Measurements from ENCODE around the gene ZNF594.
"Not testable (repeated sequence)": the region's sequence is repeated elsewhere in the genome, so short reads cannot be mapped to it uniquely, and the experiment has no call there.

Gene ZNF594

DNA sequence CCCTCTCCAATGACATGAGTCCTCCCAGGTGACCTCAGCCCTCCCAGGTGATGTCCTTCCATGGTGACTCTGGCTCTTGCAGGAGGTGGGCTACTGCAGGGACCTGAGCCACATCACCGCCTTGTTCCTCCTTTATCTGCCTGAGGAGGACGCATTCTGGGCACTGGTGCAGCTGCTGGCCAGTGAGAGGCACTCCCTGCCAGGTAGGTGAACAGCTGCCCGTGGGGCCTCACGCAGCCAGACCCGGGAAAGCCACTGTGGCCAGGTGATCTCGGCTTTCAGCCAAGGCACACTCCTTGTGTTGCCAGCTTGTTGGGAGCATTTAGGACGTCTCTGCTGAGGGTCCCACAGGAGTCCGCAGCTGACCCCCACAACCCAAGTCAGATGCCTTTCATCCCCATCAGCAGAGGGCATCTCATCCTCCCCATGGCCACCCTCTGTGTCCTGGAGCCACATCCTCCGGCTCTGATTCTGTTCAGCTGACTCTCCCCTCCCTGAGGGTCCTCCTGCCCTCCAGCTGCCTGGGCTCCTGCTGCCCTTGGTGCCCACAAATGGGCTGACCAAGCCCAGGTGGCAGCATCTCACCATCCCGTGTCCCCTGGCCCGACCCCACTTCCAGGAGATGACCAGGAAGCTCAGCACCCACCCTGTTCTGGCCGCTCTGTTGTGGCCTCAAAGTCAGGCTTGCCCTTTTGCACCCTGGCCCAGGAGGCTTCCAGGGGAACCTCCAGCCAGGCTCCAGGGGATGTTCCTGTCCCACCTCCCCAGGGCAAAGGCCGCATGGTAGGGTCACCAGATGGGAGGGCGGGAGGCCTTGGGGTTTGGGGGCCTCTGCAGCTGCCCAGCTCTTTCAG lies 55.7 kb downstream of the ZNF594 start:
- DNase-seq = no peak

DNA sequence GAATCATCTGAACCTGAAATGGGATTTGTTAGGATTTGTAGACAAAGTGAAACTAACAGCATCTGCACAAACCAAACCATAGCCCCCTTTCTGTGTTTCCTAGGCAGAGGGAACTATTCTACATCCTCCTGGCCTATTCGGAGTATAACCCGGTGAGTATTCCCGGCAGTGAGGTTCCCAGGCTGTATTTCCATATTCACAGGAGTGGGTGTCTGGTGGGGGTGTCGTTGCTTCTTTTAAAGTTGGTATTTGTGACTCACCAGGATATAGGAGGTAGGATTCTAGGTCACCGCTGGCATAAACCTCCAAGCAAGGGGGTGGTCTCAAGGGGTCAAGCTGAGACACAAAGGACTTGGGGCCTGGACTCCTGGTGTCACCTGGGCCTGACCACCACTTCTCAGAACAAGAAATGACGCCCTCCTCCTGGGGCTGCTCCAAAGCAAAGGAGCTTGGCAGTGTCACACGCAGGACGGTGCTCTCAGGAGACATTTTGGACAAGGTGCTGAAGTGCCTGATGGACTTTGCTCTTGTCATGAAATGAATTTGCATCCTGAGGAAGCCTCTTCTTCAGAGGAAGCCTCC lies 56.4 kb downstream of the ZNF594 start:
- DNase-seq = not testable (repeated sequence)

DNA sequence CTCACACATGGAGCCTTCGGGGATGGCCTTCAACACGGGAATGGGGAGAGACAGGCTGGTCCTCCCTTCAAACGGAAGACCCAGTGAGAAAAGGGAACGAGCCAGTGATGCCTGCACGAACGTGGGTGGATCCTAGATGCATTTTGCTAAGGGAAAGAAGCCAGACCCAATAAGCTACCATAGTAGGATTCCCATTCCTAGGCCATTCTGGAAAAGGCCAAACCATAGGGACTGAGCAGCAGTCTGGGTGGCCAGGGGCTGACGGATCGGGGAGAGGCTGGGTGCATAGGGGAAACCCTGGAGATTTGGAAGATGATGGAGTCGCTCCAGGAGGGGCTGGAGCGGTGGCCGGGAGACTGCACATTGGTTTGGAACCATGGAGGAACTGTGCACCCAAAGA lies 57.1 kb downstream of the ZNF594 start:
- not testable (repeated sequence) for DNase-seq

DNA sequence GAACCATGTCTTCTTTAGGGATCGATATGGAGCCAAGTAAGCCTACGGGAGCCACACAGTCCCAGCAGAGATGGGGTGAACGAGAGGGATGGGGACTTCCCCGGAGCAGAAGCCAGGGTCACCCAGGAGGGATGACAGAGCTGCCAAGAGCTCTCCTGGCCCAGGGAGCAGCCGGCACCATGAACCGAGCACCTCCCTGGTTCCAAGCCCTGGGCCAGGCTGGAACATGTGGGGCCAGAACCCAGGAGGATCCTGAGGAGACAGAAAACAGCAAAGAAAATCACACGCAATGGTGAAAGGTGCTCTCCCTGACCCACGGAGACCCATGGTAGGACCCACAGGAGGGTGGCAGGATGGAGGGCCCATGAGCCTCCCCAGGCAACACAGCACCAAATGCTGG lies 57.7 kb downstream of the ZNF594 start:
- not testable (repeated sequence) for DNase-seq

DNA sequence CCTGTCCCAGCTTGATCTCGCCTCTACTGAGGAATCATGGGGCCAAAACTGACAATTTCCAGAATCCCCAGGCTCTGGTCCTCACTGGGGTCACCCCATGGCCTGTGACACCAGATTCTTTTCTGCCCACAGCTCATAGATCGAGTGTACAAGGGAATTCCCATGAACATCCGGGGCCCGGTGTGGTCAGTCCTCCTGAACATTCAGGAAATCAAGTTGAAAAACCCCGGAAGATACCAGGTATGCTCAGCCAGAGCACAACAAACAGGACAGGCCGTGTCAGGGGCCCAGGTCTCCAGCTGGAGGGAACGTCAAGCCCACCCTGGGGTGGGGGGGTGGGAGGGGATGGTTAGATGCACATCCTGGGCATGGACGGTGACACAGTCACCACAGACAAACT lies 58.4 kb downstream of the ZNF594 start:
- DNase-seq = no peak

DNA sequence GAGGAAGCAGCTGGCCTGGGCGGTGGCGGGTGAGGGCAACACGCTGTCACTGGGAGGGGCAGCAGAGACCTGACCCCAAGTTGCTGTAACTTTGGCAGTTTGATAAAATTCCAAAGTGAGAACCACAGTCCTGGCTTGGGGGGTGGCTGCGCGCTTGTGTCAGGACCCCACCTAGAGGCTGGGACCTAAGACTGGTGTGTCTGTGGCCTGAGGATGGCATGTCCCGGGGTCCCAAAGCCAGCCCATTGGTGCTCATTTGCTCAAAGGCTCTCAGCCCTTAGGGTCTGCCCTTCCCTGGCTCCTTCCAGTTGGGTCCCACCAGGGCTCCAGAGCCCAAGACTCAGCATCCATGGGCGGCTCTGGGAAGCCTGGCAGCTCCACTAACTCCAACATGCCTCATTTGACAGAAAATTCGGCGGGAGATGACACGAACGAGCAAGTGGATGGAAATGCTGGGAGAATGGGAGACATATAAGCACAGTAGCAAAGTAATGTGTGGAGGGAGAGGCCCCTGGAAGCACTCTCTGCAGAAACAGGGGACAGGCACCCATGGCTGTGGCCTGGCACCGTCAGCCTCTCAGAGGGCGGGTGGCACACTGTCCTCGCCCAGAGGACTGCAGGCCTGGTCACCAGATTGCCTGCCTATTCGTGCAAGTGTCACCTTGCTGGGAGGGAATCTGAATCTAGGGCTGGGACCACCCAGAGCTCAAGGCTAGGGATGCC lies 59.0 kb downstream of the ZNF594 start:
- DNase-seq = not testable (repeated sequence)

DNA sequence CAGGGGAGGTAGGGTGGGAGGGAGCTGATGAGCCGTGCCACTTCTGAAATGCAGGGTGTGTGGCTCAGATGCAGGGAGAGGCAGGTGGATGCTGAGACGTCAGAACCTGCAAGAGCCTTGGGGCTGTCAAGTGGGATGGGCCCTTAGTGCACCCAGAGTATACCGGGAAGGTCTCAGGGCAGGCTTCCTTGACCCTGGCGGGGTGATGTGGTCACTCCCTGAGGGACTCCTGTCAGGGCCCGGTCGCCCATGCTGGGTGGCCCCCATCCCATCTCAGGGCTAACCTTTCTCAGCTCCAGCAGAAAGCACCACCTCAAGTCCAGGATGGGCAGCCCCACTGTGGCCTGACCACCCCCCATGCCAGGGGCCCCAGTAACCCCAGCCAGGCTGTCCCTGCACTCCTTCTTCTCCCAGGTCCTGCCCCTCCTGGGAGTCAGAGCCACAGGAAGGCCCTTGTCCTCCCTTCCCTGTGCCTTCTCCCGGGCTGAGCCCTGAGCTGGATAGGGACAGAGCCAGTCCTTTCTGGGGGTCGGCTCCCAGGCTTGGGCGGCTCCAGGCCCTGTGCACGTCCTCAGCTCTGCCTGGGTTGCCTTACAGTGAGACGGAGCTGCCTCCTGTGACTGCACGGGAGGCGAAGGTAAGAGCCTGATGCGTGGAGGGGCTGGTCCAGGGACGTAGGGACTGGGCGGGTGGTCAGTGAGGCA lies 59.7 kb downstream of the ZNF594 start:
- DNase-seq = not testable (repeated sequence)

DNA sequence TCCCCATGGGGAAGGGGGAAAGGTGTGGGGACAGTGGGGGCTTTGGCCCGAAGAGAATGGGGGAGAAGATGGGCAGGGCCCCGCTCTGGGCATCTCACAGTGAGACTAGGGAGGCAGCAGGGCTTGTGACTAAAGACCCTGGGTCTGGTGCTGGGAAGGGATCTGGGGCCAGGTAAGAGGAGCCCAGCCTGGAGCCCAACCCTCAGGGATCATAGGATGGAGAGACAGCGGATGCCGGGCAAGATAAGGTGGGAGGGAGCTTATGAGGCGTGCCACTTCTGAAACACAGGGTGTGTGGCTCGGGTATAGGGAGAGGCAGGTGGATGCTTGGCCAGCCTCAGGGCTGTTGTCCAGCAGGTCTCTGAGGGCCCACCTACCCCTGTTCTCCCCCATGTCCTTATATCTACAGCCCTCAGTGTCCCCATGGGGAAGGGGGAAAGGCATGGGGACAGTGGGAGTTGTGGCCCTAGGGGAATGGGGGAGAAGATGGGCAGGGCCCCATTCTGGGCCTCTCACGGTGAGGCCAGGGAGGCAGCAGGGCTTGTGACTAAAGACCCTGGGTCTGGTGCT lies 60.4 kb downstream of the ZNF594 start:
- DNase-seq = no peak

DNA sequence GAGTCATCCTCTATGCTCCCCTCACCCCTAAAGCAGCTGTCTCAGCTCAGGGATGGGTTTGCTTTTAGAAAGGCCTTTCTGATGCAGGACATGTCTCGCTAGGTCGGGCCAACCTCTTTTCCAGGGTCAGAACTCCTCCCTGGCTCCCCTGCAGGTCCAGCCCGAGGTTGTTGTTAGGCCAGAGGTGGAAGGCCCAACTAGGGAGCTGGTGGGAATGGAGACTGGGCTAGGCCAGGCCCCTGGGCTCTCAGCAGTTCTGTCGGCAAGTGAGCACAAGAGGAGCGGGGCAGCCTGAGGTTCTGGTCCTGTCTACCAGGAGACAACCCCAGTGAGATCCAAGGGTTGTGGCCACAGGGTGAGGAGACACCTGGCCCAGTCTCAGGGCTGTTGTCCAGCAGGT lies 61.0 kb downstream of the ZNF594 start:
- DNase-seq = not testable (repeated sequence)

DNA sequence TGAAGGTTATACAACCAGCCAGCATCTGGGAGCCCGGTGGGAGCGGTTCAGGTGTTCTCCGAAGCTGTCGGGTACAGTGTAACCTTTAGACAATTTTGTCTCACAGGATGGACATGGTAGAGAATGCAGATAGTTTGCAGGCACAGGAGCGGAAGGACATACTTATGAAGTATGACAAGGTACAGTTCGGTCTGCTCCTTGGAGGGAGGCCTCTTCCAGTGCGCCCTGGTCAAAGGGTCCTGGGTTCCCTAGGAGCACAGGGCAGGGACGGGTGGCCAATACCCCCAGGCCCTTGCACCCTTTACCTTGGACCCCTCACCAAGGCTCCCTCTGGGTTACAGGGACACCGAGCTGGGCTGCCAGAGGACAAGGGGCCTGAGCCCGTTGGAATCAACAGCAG lies 61.4 kb downstream of the ZNF594 start:
- DNase-seq = not testable (repeated sequence)

DNA sequence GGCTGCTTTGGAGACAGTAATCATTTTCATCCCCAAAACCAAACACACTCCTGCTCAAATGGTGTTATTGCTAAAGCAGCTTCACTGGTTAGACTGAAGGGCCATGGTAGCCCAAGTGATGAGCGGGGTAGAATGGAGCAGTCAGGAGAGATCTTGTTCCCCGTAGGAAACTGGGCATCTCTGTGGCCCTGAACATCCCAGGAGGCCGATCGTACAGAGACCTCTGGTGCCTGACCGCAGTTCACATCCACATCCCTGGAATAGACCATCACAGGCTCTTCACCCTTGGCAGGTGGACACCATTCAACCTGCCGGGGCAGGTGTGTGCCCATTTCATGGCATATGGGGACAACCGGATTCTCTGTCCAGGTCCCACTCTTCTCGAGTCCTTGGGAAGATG lies 61.9 kb downstream of the ZNF594 start:
- not testable (repeated sequence) for DNase-seq

Data from KG1 (cell line).